ENCODE measurements around the gene DNAJC24. TPM values are rescaled to one million over a fixed set of nuclear protein-coding genes. Genes with fewer than 3 reads are reported as not detected.

Gene DNAJC24
- total RNA-seq, 2 donors from 2014 or later: 9.9 to 10.0 TPM

- Histone ChIP-seq H3K4me1 (no peaks in the 10 kb centered on the region), H3K27me3 (no peaks in the 10 kb centered on the region), H3K36me3 (no peaks in the 10 kb centered on the region), H3K4me3 (no peak overlapping the region), H3K27ac (no peak overlapping the region), H3K9me3 (no peaks in the 10 kb centered on the region)
- TF ChIP-seq, protein P1, sequence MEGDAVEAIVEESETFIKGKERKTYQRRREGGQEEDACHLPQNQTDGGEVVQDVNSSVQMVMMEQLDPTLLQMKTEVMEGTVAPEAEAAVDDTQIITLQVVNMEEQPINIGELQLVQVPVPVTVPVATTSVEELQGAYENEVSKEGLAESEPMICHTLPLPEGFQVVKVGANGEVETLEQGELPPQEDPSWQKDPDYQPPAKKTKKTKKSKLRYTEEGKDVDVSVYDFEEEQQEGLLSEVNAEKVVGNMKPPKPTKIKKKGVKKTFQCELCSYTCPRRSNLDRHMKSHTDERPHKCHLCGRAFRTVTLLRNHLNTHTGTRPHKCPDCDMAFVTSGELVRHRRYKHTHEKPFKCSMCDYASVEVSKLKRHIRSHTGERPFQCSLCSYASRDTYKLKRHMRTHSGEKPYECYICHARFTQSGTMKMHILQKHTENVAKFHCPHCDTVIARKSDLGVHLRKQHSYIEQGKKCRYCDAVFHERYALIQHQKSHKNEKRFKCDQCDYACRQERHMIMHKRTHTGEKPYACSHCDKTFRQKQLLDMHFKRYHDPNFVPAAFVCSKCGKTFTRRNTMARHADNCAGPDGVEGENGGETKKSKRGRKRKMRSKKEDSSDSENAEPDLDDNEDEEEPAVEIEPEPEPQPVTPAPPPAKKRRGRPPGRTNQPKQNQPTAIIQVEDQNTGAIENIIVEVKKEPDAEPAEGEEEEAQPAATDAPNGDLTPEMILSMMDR (IDR thresholded peaks at IDR 0.05): no peak
- DNase-seq (ENCODE audit: low spot score): no peak
These were observed 55.0 kb downstream of the DNAJC24 start for GRCh38 chr11:31424652-31425051.

DNA sequence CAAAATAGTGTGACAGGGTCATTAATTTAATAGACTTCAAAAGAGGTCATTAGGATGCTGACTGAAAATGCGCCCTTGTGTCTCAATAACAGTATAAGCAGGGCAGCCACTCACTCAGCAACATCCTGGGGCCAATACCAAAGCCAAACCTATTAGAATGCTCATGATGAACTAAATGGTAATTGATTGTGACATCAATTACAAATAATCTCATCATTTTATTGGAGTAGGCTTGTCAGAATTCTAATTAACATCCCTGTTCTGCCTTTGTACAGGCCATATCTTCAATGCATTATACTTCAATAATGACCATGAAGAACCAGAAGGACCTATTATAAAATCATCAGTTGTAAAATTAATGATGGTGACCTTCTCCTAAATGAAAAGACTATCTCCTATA is 64.2 kb downstream of the DNAJC24 start:
- Histone ChIP-seq H3K4me3 (no peak overlapping the region), H3K36me3 (peaks cover 9% of the 10 kb centered on the region), H3K9me3 (no peaks in the 10 kb centered on the region), H3K27me3 (no peaks in the 10 kb centered on the region), H3K27ac (no peak overlapping the region), H3K4me1 (no peaks in the 10 kb centered on the region)
- TF ChIP-seq, protein P1 (IDR thresholded peaks at IDR 0.05): no peak
- no peak for DNase-seq (ENCODE audit: low spot score)

DNA sequence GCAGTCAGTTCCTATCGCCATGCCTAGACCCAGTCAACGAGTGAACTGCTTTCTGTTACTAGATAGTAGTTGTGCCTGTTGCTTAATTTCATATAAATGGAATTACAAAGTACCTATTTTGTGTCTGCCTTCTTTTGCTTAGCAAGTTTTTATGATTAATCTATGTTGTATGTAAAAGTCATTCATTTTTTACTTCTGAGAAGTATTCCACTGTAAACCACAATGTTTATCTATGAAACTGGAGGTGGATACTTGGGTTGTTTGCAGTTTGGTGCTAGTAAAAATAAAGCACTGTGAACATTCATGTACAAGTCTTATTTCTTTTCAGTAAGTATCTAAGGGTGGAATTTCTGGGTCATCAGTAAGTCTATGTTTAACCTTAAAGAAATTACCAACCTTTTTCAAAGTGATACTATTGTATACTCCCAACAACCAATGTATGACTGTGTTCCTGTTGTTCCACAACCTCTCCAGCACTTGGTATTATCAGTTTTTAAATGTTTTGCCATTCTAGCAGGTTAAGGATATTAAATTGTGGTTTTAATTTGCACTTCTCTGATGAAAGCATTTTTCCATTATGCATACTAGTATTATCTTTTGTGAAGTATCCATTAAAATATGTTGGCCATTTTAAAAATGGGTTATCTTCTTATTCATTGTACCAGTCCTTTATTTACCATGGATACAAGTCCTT is 68.2 kb downstream of the DNAJC24 start:
- Histone ChIP-seq H3K4me3 (no peak overlapping the region), H3K4me1 (no peaks in the 10 kb centered on the region), H3K36me3 (no peaks in the 10 kb centered on the region), H3K9me3 (no peaks in the 10 kb centered on the region), H3K27me3 (no peaks in the 10 kb centered on the region), H3K27ac (no peak overlapping the region)
- DNase-seq (ENCODE audit: low spot score): no peak
- TF ChIP-seq, protein P1 (IDR thresholded peaks at IDR 0.05): no peak

DNA sequence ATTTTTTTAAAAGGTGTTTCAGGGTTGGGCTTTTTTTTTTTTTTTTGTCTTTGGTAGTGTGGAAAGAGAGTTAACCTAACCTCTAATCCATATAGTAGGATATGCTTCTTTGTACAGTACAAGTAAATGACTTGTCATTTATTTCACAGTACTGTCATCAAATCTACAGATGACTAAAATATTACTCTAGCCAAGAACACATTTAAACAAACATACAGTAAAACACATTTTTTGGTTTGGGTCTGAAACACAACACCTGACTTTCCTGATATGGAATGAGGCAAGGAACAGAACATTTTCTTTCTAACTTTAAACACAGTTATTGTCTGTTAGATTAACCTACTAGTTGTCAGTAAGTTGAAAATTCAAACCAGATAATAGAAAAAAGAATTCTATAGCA is 71.6 kb downstream of the DNAJC24 start:
- Histone ChIP-seq H3K9me3 (no peaks in the 10 kb centered on the region), H3K27ac (no peak overlapping the region), H3K4me1 (no peaks in the 10 kb centered on the region), H3K27me3 (no peaks in the 10 kb centered on the region), H3K36me3 (no peaks in the 10 kb centered on the region), H3K4me3 (no peak overlapping the region)
- TF ChIP-seq, protein P1 (IDR thresholded peaks at IDR 0.05): no peak
- DNase-seq (ENCODE audit: low spot score): no peak

GRCh38 chr11:31442086-31442485 is 72.4 kb downstream of the DNAJC24 start:
- Histone ChIP-seq H3K9me3 (no peaks in the 10 kb centered on the region), H3K36me3 (no peaks in the 10 kb centered on the region), H3K4me1 (no peaks in the 10 kb centered on the region), H3K27me3 (no peaks in the 10 kb centered on the region), H3K27ac (no peak overlapping the region), H3K4me3 (no peak overlapping the region)
- no peak for DNase-seq (ENCODE audit: low spot score)
- TF ChIP-seq, protein P1 (IDR thresholded peaks at IDR 0.05): no peak

DNA sequence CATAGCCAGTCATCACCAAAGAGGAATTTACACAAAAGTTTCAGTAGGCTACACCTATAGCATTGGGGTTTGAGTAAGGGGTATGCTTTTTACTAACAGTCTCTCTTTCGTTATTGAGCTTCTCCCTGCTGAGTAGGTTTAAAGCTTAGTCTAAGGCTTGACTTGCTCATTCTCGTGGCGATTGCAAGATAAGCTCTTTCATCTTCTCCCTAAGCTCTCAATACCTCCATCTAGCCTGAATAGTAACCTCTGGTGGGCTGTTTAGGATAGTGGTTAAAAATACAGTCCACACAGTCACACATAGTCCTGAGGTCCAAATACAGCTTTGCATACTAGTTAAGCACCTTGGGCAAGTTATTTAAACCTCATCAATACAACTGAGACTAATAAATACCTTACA is 74.1 kb downstream of the DNAJC24 start:
- Histone ChIP-seq H3K9me3 (no peaks in the 10 kb centered on the region), H3K27me3 (no peaks in the 10 kb centered on the region), H3K4me1 (no peaks in the 10 kb centered on the region), H3K36me3 (no peaks in the 10 kb centered on the region), H3K4me3 (no peak overlapping the region), H3K27ac (no peak overlapping the region)
- DNase-seq (ENCODE audit: low spot score): no peak
- TF ChIP-seq, protein P1 (IDR thresholded peaks at IDR 0.05): no peak
